ENCODE results near the gene SEC62.
A peak's percentile ranks its signal among the peaks of the same experiment; 100 is the strongest.

Gene SEC62

GRCh38 chr3:169966951-169967915 lies 626 bp downstream of the SEC62 start:
- peak; percentile 28 for DNase-seq (ENCODE audit: low spot score)

- DNase-seq (ENCODE audit: low spot score) = no peak
Observed at GRCh38 chr3:169968224-169968885, 1.7 kb downstream of the SEC62 start.

GRCh38 chr3:169969174-169970095 lies 2.8 kb downstream of the SEC62 start:
- no peak for DNase-seq (ENCODE audit: low spot score)

GRCh38 chr3:169970847-169971246 lies 4.2 kb downstream of the SEC62 start:
- no peak for DNase-seq (ENCODE audit: low spot score)

GRCh38 chr3:169971522-169971921 lies 4.9 kb downstream of the SEC62 start:
- no peak for DNase-seq (ENCODE audit: low spot score)

- DNase-seq (ENCODE audit: low spot score) = no peak
Observed at GRCh38 chr3:169980055-169980454, 13.4 kb downstream of the SEC62 start.

GRCh38 chr3:169984292-169984691 lies 17.7 kb downstream of the SEC62 start:
- DNase-seq (ENCODE audit: low spot score) = no peak

GRCh38 chr3:169990431-169990830 lies 23.8 kb downstream of the SEC62 start:
- no peak for DNase-seq (ENCODE audit: low spot score)

GRCh38 chr3:169992156-169992555 lies 25.5 kb downstream of the SEC62 start:
- DNase-seq (ENCODE audit: low spot score) = no peak

- no peak for DNase-seq (ENCODE audit: low spot score)
Observed at GRCh38 chr3:169992781-169993180, 26.2 kb downstream of the SEC62 start.

GRCh38 chr3:169993761-169994160 lies 27.2 kb downstream of the SEC62 start:
- no peak for DNase-seq (ENCODE audit: low spot score)

- DNase-seq (ENCODE audit: low spot score) = no peak
Observed at GRCh38 chr3:169996063-169996462, 29.5 kb downstream of the SEC62 start.

- DNase-seq (ENCODE audit: low spot score) = no peak
Observed at GRCh38 chr3:169998668-169999131, 32.1 kb downstream of the SEC62 start.

GRCh38 chr3:169999433-169999832 lies 32.8 kb downstream of the SEC62 start:
- DNase-seq (ENCODE audit: low spot score) = no peak

GRCh38 chr3:170000051-170000450 lies 33.4 kb downstream of the SEC62 start:
- DNase-seq (ENCODE audit: low spot score) = no peak

GRCh38 chr3:170002231-170002630 lies 35.6 kb downstream of the SEC62 start:
- no peak for DNase-seq (ENCODE audit: low spot score)

- DNase-seq (ENCODE audit: low spot score) = no peak
Observed at GRCh38 chr3:170002879-170003278, 36.3 kb downstream of the SEC62 start.

- no peak for DNase-seq (ENCODE audit: low spot score)
Observed at GRCh38 chr3:170003881-170004356, 37.3 kb downstream of the SEC62 start.

GRCh38 chr3:170007031-170007663 lies 40.5 kb downstream of the SEC62 start:
- no peak for DNase-seq (ENCODE audit: low spot score)

- no peak for DNase-seq (ENCODE audit: low spot score)
Observed at GRCh38 chr3:170010498-170010897, 43.9 kb downstream of the SEC62 start.

- DNase-seq (ENCODE audit: low spot score) = no peak
Observed at GRCh38 chr3:170012683-170013400, 46.2 kb downstream of the SEC62 start.
